Heart left ventricle (tissue), 16 donors: ENCODE measurements around the gene C4BPB. TPM values are rescaled to one million over a fixed set of nuclear protein-coding genes. Genes with fewer than 3 reads are reported as not detected.

Experiments
- ATAC-seq, 4 donors: fragments of 200-7000 bp; cut with Tn5 transposase; one replicate each; pipeline ENCODE4 v1.9.1; 2020 to 2022; ENCODE audit warnings: moderate library complexity in 4 of 4, mild to moderate bottlenecking in 3 of 4, moderate number of reproducible peaks in 1 of 4
- DNase-seq, 5 donors: peaks; one replicate each; pipeline ENCODE4 v3.0.0-alpha.2; 2020
- H3K27ac ChIP-seq, 12 donors: fragments of 200-600 bp; sonication (generic) in 4 of 12; one replicate each; pipeline versions ENCODE4 v1.5.0 to v1.8.0; 2016 to 2022; ENCODE audit warnings: mild to moderate bottlenecking in 2 of 12
- H3K27me3 ChIP-seq, 9 donors: fragments of 200-600 bp; sonication (generic) in 2 of 9; one replicate each; pipeline versions ENCODE4 v1.5.1 to v1.8.0; 2016 to 2022; ENCODE audit warnings: mild to moderate bottlenecking in 3 of 9
- H3K36me3 ChIP-seq, 9 donors: fragments of 200-600 bp; sonication (generic) in 2 of 9; one replicate each; pipeline versions ENCODE4 v1.5.0 to v1.8.0; 2018 to 2022; ENCODE audit warnings: mild to moderate bottlenecking in 2 of 9
- H3K4me1 ChIP-seq, 12 donors: fragments of 200-600 bp; sonication (generic) in 4 of 12; one replicate each; pipeline versions ENCODE4 v1.5.0 to v1.8.0; 2016 to 2022; ENCODE audit warnings: mild to moderate bottlenecking in 3 of 12
- H3K4me3 ChIP-seq, 12 donors: fragments of 200-600 bp; sonication (generic) in 4 of 12; one replicate each; pipeline versions ENCODE4 v1.5.0 to v1.8.0; 2017 to 2022; ENCODE audit warnings: mild to moderate bottlenecking in 9 of 12, moderate library complexity in 4 of 12
- H3K9me3 ChIP-seq, 12 donors: fragments of 200-600 bp; sonication (generic) in 4 of 12; one replicate each; pipeline versions ENCODE4 v1.5.0 to v1.8.0; 2016 to 2022; ENCODE audit warnings: mild to moderate bottlenecking in 1 of 12
- POLR2A ChIP-seq, 2 donors: fragments of 450-650 bp; IDR thresholded peaks; one replicate each; pipeline ENCODE4 v1.6.1; 2017; ENCODE audit warnings: antibody characterized with exemption in 2 of 2, mild to moderate bottlenecking in 2 of 2, moderate library complexity in 2 of 2
- WGBS, 4 donors: extraction: QIAGEN DNeasy Blood & Tissue Kit in 2 of 4; methylation state at CpG; one replicate each; pipeline versions ENCODE4 v1.1.5 to v1.1.7; 2013 to 2018; 5-methylcytosine and 5-hydroxymethylcytosine counted together
- intact Hi-C, 10 donors: fragments of 100-400 bp; cut with DNase I; formaldehyde crosslinking; loops; one replicate each; pipeline versions ENCODE4 v1.11.1 to v1.14.2; 2022
- polyA plus RNA-seq, 2 donors: library from polyadenylated mRNA; stranded (reverse); fragments of 200-250 nt; gene quantifications; one replicate each; pipeline ENCODE4 v1.2.3, GENCODE V29; 2013
- total RNA-seq, 9 donors: library from RNA; depleted of rRNA in 2 of 9; stranded (reverse); fragments of >200 nt in 2 of 9; fragmentation: NEBNext Ultra II Directional in 3 of 9; extraction: Animal tissue kit (Norgen Biotek cat#: 25700) in 3 of 9; gene quantifications; one replicate each; pipeline versions ENCODE4 v1.1.0 to v1.2.4, GENCODE V29; 2016 to 2023
- TF ChIP-seq, protein P1 (sequence below), 12 donors: fragments of 200-600 bp; sonication (generic) in 4 of 12; IDR thresholded peaks; one replicate each; pipeline versions ENCODE4 v1.5.0 to v1.8.0; 2018 to 2022; ENCODE audit warnings: antibody characterized with exemption in 12 of 12, mild to moderate bottlenecking in 5 of 12
- donor health status: ischemic (EF 13 %, LVEDD 7.1; RV severe dilation, severe dysfunction).
- donor health status: healthy with polysubstance abuse.
- donor health status: DM: no; HTN: yes; CAD: no.
- donor health status: DM: no; HTN: no; CAD: no.
- donor health status: ischemic (EF 25% LVEDD 6.9; RV normal size, moderate dysfunction).
- donor health status: ischemic (EF 25% LVEDD 5.7; RV mildly dilated, moderate dysfunction).
- donor health status: healthy.
- donor health status: DM: yes; HTN: yes; CAD: no.
- donor health status: ischemic (EF 35%, LVEDD 5.7; RV mildly dilated, moderate dysfunction).
- donor health status: nonischemic (EF 11% LVEDD 7.7; RV severe dilation, severe dysfunction).
- donor health status: DM: yes; HTN: yes; CAD: no.
- donor health status: PGD.
- donor health status: ischemic (EF 29% LVEDD 5.4; RV normal size, mild dysfunction).
- donor health status: nonischemic (EF 23%, LVEDD 6.1; RV moderate dilation, normal function).

Gene C4BPB
- total and polyA plus RNA-seq, 11 donors: 0.20 to 3.3 (median 1.3) TPM; not detected in 8

DNA sequence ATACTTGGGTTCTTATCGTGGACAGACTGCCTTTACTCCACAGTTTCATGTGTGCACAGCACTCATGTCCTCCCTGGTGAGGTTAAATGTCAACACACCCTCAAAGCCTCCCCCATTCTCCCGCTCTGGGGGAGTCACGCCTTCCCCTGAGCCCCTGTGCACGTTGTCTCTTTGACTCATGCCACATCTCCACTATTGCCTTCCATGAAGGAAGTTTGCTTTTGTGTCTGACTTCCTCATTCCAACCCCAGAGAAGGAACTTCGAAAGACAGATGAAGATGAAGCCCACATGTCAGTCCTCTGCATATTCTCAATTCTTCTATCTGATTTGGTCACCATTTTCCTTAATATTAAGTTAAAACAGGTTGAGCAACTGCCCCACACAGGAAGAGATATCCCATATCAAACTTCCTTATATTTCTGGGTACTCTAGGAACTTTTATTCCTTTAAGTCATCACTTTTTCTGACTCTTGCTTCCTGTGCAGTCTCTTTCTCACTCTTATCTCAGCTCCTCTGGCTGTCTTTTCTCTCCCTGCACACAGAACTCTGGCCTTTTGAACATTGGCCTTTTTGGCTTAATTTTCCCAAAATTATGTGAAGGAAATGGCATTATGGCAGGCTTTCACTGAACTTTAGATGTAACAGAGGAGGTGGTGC lies 56.9 kb downstream of the C4BPB start:
- ATAC-seq (peak in 1 of 4 donors; percentile 34), DNase-seq (no peak)
- no peaks in the 10 kb centered on the region for H3K9me3 ChIP-seq
- no peaks in the 10 kb centered on the region for H3K36me3 ChIP-seq
- intact Hi-C loops: no loop called here
- H3K27me3 ChIP-seq: no peaks in the 10 kb centered on the region
- peaks cover 0 to 7% (median 0%) of the 10 kb centered on the region in 12 donors for H3K4me1 ChIP-seq
- no peak for TF ChIP-seq POLR2A (IDR thresholded peaks at IDR 0.05)
- TF ChIP-seq, protein P1, sequence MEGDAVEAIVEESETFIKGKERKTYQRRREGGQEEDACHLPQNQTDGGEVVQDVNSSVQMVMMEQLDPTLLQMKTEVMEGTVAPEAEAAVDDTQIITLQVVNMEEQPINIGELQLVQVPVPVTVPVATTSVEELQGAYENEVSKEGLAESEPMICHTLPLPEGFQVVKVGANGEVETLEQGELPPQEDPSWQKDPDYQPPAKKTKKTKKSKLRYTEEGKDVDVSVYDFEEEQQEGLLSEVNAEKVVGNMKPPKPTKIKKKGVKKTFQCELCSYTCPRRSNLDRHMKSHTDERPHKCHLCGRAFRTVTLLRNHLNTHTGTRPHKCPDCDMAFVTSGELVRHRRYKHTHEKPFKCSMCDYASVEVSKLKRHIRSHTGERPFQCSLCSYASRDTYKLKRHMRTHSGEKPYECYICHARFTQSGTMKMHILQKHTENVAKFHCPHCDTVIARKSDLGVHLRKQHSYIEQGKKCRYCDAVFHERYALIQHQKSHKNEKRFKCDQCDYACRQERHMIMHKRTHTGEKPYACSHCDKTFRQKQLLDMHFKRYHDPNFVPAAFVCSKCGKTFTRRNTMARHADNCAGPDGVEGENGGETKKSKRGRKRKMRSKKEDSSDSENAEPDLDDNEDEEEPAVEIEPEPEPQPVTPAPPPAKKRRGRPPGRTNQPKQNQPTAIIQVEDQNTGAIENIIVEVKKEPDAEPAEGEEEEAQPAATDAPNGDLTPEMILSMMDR (IDR thresholded peaks at IDR 0.05): no peak
- 51 to 58% (median 55%) methylated on average over 5 of the region's 5 CpGs for WGBS, 4 donors
- H3K4me3 ChIP-seq: no peak overlapping the region
- H3K27ac ChIP-seq: peak overlapping the region in 1 of 12 donors; percentile 21

Other genes with a start within 250 kb of the C4BPB start
- gene IL20, start 223.2 kb upstream of the C4BPB start, total RNA-seq: not detected
- not detected for gene IL20, start 223.2 kb upstream of the C4BPB start, polyA plus RNA-seq
- gene IL24, start 191.4 kb upstream of the C4BPB start, total RNA-seq: not detected
- gene IL24, start 191.4 kb upstream of the C4BPB start, polyA plus RNA-seq: 1 to 10 TPM in 1 of 2 donors, not detected in 1; 1.6 TPM
- 10 to 100 TPM in 1 of 9 donors, 1 to 10 TPM in 8; 1.3 to 16.3 (median 3.2) TPM for gene FCMR, start 166.9 kb upstream of the C4BPB start, total RNA-seq
- gene FCMR, start 166.9 kb upstream of the C4BPB start, polyA plus RNA-seq: 1 to 10 TPM in 1 of 2 donors, under 1 TPM in 1; 0.99 to 4.0 TPM
- gene PIGR, start 142.4 kb upstream of the C4BPB start, total RNA-seq: under 1 TPM in 2 of 9 donors, not detected in 7; 0.42 to 0.49 TPM
- gene PIGR, start 142.4 kb upstream of the C4BPB start, polyA plus RNA-seq: under 1 TPM; 0.04 to 0.64 TPM
- gene FCAMR, start 118.4 kb upstream of the C4BPB start, total RNA-seq: not detected
- not detected for gene FCAMR, start 118.4 kb upstream of the C4BPB start, polyA plus RNA-seq
- gene C1orf116, start 56.1 kb upstream of the C4BPB start, total RNA-seq: 1 to 10 TPM in 3 of 9 donors, under 1 TPM in 6; 0.42 to 3.3 (median 0.85) TPM
- gene C1orf116, start 56.1 kb upstream of the C4BPB start, polyA plus RNA-seq: under 1 TPM; 0.08 to 0.28 TPM
- gene YOD1, start 37.7 kb upstream of the C4BPB start, total RNA-seq: 1 to 10 TPM; 3.9 to 7.4 (median 6.1) TPM
- gene YOD1, start 37.7 kb upstream of the C4BPB start, polyA plus RNA-seq: 1 to 10 TPM; 1.9 to 4.5 TPM
- gene PFKFB2, start 35.6 kb upstream of the C4BPB start, total RNA-seq: 100 to 1,000 TPM in 3 of 9 donors, 10 to 100 TPM in 6; 34.2 to 130 (median 64.0) TPM
- gene PFKFB2, start 35.6 kb upstream of the C4BPB start, polyA plus RNA-seq: 10 to 100 TPM; 16.0 to 45.7 TPM
- gene C4BPA, start 15.4 kb downstream of the C4BPB start, total RNA-seq: not detected
- gene C4BPA, start 15.4 kb downstream of the C4BPB start, polyA plus RNA-seq: under 1 TPM in 1 of 2 donors, not detected in 1; 0.03 TPM
- gene CD55, start 232.8 kb downstream of the C4BPB start, total RNA-seq: 100 to 1,000 TPM in 4 of 9 donors, 10 to 100 TPM in 5; 68.8 to 149 (median 91.2) TPM
- 100 to 1,000 TPM in 1 of 2 donors, 10 to 100 TPM in 1; 28.6 to 130 TPM for gene CD55, start 232.8 kb downstream of the C4BPB start, polyA plus RNA-seq